NCI-H1417 (cell line): Measurements from ENCODE around the gene NDUFS8.
A peak's percentile ranks its signal among the peaks of the same experiment; 100 is the strongest.
"Not testable (repeated sequence)": the region's sequence is repeated elsewhere in the genome, so short reads cannot be mapped to it uniquely, and the experiment has no call there.

Experiments used
- DNase-seq, 3 experiments: peaks; one replicate each; lab custom pipeline; 2025; lab: John Stamatoyannopoulos, UW

NDUFS8 gene

DNA sequence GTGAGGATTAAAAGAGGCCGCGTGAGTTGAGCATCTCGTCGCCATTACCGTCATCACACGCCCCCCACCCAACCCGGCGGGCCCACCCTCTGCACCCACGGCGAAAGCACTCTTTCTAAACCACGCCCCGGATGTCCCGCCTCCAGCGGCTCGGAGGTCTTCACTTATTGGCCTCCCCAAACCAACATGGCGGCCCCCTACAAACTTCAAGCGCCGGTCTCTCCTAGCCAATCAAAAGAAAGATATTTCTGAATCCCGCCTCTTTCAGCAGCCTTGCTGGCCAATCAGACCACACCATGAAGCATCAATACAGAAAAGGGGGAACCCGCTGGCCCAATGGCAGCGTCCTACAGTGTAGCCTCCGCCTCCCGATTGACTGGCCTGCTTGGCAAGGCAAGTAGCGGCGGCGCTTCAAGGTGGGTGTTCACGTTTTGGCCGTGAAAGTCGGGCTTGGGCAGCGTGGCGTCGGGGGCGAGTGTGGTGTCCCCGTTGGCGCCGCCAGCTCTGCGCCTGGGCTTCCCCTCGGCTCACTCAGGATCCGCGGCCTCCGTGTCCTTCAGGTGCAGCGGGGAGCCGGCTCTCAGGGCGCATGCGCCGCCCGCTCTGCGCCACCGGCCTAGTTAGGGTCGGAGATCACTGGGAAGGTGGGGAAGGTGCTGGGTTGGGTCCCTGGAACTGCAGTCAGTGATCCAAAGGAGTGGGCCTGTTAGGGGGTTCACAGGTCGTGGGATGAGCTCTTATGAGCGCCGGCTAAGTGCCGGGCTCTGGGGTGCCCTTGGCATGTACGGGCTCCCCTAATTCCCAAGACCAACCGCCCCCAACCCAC, at the start of gene NDUFS8:
Gene NDUFS8 (plus strand): TSS at position 364 of the 826 bp plus-strand sequence. CDS start 1,471 bp downstream, outside the sequence.
- peak; percentile 98 to 100 (median 100) for DNase-seq

DNA sequence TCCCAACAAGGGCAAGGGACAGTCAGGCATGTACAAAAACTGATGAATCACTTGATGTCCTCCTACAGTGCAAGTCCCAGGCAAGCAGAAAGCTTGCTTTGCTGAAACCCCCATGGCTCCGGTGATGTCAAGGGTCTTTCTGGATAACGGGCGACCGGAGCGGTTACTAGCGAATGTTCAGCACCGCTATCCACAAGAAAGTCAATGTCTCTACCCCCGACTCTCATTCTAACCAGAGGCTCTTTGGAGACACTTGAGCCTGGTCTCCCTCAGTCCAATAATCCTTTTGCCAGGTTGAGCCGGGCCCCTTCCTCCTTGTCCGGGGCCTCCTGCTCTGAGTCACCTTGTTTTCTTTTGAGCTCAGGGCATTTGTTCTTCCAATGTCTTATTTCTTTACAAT, 49.3 kb upstream of the NDUFS8 start:
- DNase-seq, result not testable (repeated sequence)

DNA sequence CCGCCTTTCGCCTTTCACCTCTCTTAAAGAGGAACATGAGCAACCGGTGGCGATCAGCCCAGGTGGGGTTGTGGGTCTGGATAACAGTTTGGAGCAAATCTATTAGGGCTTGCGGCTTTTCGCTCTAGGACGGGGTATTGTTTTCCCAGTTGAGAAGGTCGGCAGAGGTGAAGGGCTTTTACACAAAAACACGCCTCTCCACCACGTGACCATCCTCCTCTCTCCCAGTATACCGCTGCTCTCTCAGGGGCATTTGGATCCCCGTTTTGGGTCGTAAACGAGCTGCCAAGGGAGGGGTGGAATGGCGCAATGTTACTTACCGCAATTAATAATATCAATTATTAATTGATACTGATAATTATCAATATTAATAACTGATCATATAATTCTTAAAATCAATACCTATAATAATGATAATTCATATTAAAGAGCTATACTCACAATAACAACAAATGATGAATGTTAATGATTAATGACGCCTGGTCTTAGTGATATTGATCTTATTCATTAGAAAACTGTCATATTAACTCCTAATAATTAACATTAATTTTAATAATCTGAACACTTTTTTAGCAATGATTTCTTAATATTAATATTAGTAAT, 48.1 kb upstream of the NDUFS8 start:
- not testable (repeated sequence) for DNase-seq

DNA sequence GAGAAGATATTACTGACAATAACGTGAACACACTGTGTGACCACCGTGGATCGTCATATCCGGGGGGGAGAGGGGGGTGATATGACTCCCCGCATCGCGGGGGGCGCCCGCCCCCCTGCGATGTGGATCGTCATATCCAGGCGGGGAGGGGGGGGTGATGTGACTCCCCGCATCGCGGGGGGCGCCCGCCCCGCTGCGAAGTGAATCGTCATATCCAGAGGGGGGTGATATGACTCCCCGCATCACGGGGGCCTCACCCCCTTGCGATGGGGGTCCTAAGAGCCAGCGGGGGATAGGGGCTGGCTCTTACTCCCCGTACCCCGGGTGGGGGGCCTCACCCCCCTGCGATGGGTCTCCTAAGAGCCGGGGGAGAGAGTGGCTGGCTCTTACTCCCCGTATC, 46.5 kb upstream of the NDUFS8 start:
- DNase-seq, result no peak

DNA sequence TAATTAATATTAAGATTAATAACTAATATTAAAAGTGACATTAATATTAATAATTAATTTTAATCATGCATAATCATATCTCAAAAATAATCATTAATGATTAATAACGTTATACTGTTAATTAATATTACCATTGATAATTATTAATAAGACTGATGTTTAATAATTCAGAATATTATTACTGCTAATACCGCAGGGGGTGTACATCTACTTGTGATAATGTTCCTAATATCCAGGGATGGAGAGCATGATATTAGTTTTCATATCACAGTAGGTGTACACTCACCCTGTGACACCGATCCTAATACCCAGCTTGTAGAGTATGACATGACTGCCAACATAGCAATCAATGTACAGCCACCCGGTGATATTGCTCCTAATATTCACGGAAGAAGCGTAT, 45.2 kb upstream of the NDUFS8 start:
- not testable (repeated sequence) for DNase-seq

DNA sequence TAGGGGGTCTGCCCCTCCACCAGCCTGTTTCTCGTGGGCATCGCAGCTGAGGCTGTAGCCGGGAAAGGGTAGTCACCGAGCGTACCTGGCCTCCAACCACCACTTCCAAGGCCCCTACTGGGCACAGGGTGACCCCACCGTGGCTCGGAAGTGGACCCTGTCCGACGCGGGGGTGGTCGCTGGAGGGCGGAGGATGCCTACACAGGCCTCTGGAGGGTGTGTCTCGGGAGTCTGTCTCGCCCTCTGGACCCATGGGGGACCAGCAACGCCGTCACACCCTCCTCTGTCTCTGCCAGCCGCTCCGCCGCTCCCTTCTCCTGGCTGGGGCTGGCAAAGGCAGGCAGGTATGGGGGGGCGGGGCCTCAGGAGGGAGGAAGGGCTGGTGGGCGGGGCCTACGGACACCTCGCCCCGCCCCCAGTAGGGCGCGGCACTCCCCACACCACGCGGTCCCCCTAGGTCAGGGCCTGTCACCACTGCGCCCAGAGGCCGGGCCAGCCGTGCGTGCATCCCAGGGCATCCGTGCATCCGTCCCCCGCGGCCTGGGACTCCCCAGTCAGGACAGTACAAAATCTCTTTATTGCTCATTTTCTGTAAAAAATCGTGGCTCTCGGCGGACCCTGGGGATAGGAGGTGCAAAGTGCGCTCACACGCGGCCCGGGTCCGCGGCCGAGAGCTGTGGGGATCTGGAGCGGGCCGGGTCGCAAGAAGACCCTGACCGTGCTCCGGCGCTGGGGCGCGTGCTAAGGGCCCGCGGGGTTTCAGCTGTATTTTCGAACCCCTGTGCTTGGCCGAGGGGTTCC, 39.7 kb upstream of the NDUFS8 start:
- DNase-seq, result not testable (repeated sequence)

DNA sequence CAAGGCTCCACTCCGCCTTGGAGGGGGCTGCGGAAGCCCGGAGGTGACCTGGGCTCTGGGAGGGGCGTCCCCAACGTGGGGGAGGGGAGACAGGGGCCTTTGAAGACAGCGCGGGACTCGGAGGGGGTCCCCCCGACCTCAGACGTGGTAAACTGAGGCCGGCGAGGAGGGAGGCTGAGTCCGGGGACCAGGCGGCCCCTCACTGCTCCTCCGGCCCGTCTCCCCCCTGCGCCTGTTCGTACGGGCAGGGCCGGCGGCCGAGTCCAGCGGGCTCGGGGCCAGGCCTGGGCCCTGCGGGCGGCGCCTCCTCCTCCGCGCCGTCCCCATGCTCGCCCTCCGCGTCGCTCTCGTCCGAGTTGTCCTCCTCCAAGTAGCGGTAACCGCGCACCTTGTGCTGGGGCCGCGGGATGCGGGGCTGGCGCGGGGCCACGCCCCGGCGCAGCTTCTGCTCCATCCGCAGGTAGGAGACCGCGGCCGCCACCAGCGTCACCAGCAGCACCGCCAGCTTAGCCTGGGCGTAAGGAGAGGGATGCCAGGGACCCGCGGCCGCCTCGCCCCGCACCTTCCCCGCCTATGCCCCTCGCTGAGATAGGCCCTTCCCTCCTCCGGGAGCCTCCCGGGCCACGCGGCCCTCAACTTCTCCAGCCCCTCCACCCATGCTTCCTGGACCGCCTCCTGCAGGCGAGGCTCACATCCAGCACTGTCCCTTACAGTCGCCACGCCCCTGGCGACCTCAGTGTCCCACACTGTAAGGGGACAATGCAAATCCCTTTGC, 38.9 kb upstream of the NDUFS8 start:
- DNase-seq, result not testable (repeated sequence)

DNA sequence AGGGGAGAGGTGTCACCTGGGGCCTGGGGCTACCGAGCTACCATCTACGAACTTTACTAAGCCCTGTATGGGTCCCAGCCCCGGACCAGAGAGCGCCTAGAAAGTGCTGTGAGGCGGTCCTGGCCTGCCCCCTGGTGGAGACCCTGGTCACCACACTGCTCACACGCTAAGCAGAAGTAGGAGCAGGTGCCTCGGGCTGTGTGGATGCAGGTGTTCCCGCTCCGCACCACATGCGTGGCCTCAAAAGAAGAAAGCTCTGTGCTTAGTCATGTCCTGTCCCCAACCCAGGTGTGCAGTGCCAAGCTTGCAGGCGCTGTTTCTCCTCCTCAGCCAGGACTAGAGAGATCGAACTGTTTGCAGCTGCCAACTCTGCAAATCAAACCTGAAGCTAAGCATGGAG, 36.7 kb upstream of the NDUFS8 start:
- DNase-seq, result peak; percentile 11 to 80 (median 65)

DNA sequence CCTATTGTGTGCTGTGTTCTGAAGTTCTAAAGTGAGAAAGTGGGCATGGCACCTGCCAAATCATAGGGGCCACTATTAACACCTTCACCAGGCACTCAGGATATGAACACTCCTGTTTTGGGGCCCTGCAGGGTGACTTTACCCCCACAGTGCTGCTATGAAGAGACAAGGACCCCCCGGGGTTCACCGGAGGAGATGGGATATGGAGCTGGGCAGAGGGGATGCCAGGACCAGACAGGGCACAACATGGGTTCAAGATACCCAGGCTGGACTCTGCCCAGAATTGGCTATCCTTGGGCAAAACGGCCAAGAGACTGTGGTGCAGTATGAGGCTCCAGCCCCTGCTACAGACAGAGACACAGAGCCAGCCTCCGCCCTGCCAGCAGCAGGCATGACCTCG, 36.1 kb upstream of the NDUFS8 start:
- DNase-seq, result not testable (repeated sequence)

DNA sequence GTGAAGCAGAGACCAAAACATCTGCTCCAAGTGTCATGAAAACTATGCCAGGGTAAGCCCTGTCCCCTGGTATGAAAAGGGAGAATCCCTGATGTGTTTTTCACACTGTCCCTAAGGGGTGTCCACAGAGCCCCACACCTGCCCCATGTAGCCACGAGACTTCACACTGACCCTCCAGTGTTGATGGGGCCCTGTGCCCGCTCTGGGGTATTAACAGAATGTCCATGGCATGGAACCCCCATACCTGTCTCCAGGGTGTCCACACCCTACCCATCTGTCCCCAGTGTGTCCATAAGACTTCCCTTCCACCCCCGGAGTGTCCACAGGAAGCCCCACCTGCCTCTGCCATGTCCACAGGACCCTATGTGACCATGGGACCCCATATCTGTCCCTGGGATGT, 35.4 kb upstream of the NDUFS8 start:
- not testable (repeated sequence) for DNase-seq

DNA sequence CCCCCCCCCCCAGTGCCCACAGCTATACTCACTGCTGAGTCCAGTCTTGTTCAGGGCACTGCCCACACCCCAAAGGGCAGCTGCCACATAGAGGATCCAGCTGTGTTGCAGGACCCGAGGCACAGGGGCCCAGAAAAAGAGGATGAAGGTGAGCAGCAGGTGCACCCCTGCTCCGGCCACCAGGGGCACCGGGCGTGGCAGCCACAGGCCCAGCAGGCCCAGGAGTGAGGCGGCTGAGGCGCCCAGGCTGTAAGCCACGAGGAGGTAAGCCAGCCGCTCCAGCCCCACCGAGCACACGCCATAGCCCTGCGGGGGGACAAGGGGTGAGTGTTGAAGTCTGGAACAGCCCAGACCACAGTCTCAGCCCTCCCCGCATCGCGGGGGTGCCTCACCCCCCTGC, 34.9 kb upstream of the NDUFS8 start:
- not testable (repeated sequence) for DNase-seq

DNA sequence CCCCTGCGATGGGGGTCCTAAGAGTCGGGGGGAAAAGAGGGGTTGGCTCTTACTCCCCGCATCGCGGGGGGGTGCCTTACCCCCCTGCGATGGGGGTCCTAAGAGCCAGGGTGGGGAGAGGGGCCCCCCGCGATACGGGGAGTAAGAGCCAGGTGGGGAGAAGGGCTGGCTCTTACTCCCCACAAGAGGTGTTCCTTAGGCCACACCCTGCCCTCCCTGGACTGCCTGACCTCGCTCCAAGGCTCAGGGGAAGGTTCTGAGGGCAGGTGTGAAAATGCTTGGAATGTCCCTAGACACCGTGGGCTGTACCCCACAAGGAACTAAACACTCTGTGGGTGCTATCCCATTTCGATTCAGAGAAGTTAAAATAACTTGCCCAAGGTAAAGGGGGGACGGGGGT, 34.4 kb upstream of the NDUFS8 start:
- no peak for DNase-seq

DNA sequence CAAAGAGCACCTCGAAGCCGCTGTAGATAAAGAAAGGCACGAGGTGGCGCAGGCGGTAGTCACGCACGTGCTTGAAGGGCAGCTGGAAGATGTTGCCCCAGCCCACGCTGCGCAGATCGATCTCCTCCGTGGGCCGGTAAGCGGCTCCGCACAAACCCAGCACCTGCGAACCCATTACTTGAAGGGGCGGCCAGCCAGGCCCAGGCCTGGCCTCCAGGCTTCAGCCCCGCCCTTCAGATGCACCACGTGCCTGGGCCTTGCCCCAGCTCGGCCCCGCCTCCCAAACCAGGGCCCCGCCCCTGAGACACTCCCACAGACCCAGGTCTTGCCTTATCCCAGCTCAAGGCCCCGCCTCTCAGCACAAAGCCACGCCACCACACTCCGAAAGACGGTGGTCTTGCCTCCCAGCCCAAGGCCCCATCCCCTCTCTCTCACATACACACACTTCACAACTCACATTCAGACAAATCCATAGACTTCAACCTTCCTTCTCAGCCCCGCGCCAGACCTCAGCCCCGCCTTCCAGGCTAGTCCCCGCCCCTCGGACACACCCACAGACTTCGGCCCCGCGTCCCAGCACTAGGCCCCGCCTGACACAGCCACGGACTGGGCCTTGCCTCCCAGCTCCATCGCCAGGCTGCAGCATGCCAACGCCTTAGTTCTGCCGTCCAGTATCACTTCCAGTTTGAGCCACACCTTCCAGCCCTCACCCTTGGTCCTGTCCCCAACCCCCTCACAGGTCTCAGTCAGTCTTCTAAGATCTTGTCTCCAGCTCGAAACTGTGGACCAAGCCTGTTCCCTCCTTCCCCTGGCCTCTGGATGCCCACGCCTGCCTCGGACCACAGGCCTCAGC, 33.6 kb upstream of the NDUFS8 start:
- peak; percentile 4 to 35 (median 12) for DNase-seq

DNA sequence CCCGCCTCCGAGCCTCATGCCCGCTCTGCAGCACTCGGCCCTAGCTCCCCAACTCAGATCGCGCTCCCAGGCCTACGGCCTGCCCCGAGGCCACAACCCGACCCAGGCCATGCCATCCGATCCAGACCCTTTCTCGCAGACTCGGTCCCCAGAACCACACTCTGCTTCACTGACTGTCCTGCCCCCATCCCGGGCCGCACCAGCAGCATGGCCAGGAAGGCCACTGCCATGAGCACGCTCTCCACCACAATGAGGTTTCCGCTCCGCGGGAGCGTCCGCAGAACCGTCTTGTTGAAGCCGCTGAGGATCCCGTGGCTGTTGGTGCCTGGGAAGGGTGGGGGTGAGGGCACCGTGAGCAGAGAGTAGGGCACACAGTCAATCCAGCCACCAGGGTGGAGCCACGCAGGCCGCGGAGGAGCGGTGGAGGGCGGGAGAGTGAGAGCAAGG, 33.0 kb upstream of the NDUFS8 start:
- no peak for DNase-seq

DNA sequence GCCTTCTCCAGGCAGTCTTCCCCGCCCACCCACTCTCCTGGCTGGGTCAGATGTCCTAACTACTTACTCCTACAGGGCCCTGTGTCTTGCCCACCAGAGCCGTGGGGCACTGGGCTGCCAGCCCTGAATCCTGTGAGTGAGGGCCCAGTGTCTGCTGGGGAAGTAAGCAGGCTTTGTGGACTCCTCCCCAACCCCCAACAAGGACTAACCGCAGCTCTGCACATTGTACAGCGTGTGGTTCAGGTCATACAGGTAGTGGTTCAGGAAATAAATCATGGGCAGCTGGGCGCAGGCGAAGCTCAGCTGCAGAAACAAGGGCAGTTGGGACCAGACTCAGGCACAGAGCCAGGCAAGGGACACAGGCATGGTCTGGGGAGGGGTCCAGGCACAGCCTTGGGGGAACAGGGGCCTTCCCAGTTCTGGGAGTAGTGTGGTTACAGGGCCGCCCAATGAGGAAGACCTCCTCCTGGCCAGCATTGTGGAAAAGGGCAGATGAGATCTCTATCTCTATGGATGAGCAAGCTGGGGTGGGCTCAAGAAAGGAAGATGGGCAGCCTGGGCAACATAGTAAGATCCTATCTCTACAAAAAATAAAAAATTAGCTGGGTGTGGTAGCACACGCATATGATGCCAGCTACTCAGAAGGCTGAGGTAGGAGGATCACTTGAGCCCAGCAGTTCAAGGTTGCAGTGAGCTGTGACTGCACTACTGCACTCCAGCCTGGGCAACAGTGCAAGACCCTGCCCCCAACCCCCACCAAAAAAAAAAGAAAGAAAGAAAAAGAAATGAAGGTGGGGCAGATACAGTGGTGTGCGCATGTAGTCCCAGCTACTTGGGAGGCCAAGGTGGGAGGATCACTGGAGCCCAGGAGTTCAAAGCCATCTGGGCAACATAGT, 32.1 kb upstream of the NDUFS8 start:
- no peak for DNase-seq

DNA sequence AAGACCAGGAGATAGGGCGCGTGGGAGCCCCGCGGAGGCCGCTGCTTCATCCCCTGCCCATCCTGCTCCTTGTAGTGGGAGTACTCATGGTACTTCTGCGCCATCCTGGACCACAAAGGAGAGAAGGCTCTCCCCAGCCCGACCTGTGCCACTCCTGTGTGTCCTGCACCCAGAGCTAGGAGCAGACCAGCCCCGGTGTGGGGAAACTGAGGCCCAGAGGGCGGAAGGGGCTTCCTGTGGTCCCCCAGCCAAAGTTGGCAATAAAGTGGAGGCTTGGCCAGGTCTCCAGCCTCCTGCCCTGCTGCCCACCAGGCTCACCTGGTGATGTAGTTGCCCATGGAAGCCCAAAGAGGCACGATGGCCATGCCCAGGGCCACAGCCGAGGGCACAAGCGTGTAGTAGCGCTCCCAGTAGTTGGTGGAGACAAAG, 31.3 kb upstream of the NDUFS8 start:
- DNase-seq, result no peak

DNA sequence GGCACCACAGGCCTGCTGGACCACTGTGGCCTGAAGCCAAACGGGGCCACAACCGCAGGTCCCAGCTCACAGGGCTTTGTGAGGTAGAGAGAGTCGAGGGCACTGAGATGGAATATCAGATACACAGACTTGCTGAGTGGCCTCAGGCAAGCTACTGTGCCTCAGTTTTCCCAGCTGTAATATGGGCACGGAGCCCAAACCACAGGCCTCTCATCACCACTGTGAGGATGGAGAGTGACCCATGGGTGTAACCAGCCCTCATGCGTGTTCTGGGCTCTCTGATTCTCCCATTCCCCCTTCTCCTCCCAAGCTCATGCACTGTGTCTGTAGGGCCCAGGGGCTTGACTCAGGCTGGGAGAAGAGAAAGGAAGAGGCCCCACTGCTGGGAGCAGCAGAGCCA, 30.8 kb upstream of the NDUFS8 start:
- DNase-seq, result no peak

DNA sequence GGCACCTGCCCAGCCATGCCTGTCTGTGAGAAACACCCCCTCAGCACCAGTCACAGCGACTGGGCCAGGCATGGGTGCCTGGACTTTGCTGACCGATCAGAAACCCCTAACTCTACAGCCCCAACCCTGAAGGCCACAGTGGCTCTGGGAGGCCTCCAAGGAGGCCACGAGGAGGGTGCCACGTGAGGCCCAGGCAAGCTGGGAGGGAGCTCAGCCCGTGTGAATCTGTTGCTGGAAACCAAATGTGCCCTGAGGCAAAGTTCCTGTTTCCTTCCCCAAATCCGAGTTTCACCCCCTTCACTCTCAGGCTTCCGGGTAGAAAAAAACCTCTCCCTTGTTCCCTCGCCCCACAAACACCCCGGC, 27.9 kb upstream of the NDUFS8 start:
- peak in 1 of 3 experiments; percentile 46 for DNase-seq

DNA sequence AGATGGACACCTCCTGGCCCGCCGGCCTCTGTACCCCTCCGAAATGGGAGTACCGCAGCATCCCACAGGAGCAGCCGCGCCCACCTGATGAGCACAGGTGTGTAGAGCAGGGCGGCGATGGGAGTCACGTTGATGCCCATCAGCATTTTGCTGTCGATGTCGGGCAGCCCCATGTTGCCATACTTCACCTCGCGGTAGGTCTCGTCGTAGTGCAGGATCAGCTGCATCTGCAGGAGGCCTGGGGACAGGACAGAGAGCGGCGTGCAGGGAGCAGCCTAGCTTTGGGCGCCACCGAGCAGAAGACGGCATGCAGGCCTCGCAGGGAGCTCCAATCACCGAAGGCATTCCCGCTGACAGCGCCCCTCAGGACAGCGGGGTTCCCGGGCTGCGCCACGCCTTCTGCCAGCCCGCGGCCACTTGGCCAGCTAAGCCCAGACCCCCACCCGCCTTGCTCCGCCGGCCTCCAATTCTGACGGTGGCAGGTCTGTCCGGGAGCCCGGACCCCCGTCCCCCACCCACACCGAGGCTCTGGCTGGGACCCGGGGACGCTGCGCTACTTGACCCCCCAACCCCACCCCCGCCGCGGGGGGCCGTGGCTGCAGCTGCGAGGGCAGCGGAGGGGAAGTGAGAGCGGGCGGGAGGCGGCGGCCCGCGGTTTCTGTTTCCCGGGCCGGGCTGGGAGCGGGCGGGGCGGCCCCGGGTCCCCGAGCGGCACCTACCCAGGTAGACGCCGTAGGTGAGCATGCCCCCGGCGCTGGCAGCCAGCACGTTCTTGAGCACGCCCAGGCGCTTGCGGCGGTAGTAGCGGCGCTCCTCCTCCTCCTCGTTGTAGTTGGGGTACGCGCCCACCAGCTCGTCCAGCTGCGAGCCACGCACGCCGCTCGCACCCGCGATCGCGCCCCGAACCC, 27.3 kb upstream of the NDUFS8 start:
- peak; percentile 38 to 77 (median 77) for DNase-seq
